ENCODE results near the gene RPL21. TPM values are rescaled to one million over a fixed set of nuclear protein-coding genes. Genes with fewer than 3 reads are reported as not detected.

RPL21 gene
- total RNA-seq, 1 experiment from 2014 or later: 552 TPM

- Histone ChIP-seq H3K27ac (ENCODE audit: low read length) (no peak overlapping the region), H3K4me2 (ENCODE audit: low read length) (no peak overlapping the region), H3F3A (ENCODE audit: low read length, unreplicated experiment) (no peaks in the 10 kb centered on the region), H3K4me1 (ENCODE audit: insufficient read depth, low read length) (peaks cover 8% of the 10 kb centered on the region), H3K9me2 (replicated peaks; ENCODE audit: low read length) (no peaks in the 10 kb centered on the region), H3K9ac (ENCODE audit: low read length) (no peak overlapping the region), H2AFZ (ENCODE audit: low read length) (no peak overlapping the region), H3K79me2 (ENCODE audit: low read length) (no peaks in the 10 kb centered on the region), H4K20me1 (ENCODE audit: low read length) (no peaks in the 10 kb centered on the region), H3K9me3 (ENCODE audit: low read length) (no peaks in the 10 kb centered on the region), H3K36me3 (ENCODE audit: low read depth, low read length) (no peaks in the 10 kb centered on the region), H3K27me3 (ENCODE audit: low read length) (no peaks in the 10 kb centered on the region), H3K4me3 (ENCODE audit: low read length) (no peak overlapping the region)
- intact Hi-C loops (cut with micrococcal nuclease): no loop called here
- no peak for TF ChIP-seq EZH2phosphoT487 (IDR thresholded peaks at IDR 0.05; ENCODE audit: borderline replicate concordance, low read length)
- ATAC-seq (no peak), DNase-seq (no peak)
- POLR2A ChIA-PET (ENCODE audit: unreplicated experiment): no interaction called here
- BruUV-seq (replicated peaks): no TSS peak
- CTCF ChIA-PET: no interaction called here
Observed at GRCh38 chr13:27304611-27305010, 53.3 kb downstream of the RPL21 start.

Other genes with a start within 250 kb of the RPL21 start
- 24.2 and 28.7 TPM in 2 replicates for gene USP12, start 79.7 kb upstream of the RPL21 start, total RNA-seq (2014; rRNA removed)
- 43.3 and 59.7 TPM in 2 replicates for gene RASL11A, start 19.3 kb downstream of the RPL21 start, total RNA-seq (2014; rRNA removed)
- gene GTF3A, start 173.1 kb downstream of the RPL21 start, total RNA-seq (2014; rRNA removed): 174 and 201 TPM in 2 replicates
- gene MTIF3, start 199.0 kb downstream of the RPL21 start, total RNA-seq (2014; rRNA removed): 28.2 and 43.9 TPM in 2 replicates